Progenitor cell of endocrine pancreas (in vitro differentiated cells): Measurements from ENCODE around the gene C19orf12. TPM values are rescaled to one million over a fixed set of nuclear protein-coding genes. Genes with fewer than 3 reads are reported as not detected.

ENCODE experiments used
- DNase-seq: peaks from one replicate; pipeline ENCODE4 v3.0.0; 2021; ENCODE audit warnings: low spot score; ENCODE audit not compliant: unreplicated experiment
- H3K27ac Mint-ChIP-seq: 2 replicates; pipeline ENCODE4 v1.8.0; 2021; ENCODE audit warnings: mild to moderate bottlenecking, moderate library complexity, mixed read lengths
- H3K27me3 Mint-ChIP-seq: 2 replicates; pipeline ENCODE4 v1.8.0; 2021; ENCODE audit warnings: mixed read lengths
- H3K36me3 Mint-ChIP-seq: 2 replicates; pipeline ENCODE4 v1.8.0; 2022; ENCODE audit warnings: mixed read lengths; ENCODE audit not compliant: insufficient read depth
- H3K4me1 Mint-ChIP-seq: 2 replicates; pipeline ENCODE4 v1.8.0; 2021; ENCODE audit warnings: low read depth, mixed read lengths
- H3K4me3 Mint-ChIP-seq: 2 replicates; pipeline ENCODE4 v1.8.0; 2021; ENCODE audit warnings: low read depth, mild to moderate bottlenecking, moderate library complexity, mixed read lengths
- H3K9me3 Mint-ChIP-seq: 2 replicates; pipeline ENCODE4 v1.8.0; 2021; ENCODE audit warnings: low read depth, mixed read lengths
- total RNA-seq: library from RNA; stranded (reverse); gene quantifications from 2 replicates; pipeline ENCODE4 v1.2.1, GENCODE V29; 2021
- TF ChIP-seq, protein P1 (sequence below): fragments of 200-600 bp; sonication (generic); IDR thresholded peaks from one replicate; pipeline ENCODE4 v1.5.0; 2021; ENCODE audit warnings: antibody characterized with exemption, mild to moderate bottlenecking; ENCODE audit not compliant: unreplicated experiment

Gene C19orf12
- total RNA-seq, 1 donor from 2014 or later, result 37.6 TPM

DNA sequence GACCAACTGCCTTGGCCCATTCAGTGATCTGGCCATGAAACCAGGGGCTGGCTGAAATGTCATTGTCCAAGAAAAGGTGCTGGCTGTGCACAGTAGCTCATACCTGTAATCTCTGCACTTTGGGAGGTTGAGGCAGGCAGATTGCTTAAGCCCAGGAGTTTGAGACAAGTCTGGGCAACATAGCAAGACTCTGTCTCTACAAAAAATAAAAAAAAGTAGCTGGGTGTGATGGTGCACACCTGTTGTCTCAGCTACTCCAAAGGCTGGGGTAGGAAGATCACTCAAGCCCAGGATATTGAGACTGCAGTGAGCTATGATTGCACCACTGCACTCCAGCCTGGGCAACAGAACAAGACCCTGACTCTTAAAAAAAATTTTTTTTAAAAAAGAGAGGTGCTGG is 28.6 kb upstream of the C19orf12 start:
- Mint-ChIP-seq H3K36me3 (no peaks in the 10 kb centered on the region), H3K4me3 (no peak overlapping the region), H3K27ac (no peak overlapping the region), H3K27me3 (peaks cover 14% of the 10 kb centered on the region), H3K4me1 (no peaks in the 10 kb centered on the region), H3K9me3 (no peaks in the 10 kb centered on the region)
- TF ChIP-seq, protein P1, sequence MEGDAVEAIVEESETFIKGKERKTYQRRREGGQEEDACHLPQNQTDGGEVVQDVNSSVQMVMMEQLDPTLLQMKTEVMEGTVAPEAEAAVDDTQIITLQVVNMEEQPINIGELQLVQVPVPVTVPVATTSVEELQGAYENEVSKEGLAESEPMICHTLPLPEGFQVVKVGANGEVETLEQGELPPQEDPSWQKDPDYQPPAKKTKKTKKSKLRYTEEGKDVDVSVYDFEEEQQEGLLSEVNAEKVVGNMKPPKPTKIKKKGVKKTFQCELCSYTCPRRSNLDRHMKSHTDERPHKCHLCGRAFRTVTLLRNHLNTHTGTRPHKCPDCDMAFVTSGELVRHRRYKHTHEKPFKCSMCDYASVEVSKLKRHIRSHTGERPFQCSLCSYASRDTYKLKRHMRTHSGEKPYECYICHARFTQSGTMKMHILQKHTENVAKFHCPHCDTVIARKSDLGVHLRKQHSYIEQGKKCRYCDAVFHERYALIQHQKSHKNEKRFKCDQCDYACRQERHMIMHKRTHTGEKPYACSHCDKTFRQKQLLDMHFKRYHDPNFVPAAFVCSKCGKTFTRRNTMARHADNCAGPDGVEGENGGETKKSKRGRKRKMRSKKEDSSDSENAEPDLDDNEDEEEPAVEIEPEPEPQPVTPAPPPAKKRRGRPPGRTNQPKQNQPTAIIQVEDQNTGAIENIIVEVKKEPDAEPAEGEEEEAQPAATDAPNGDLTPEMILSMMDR, result no peak
- DNase-seq, result no peak

DNA sequence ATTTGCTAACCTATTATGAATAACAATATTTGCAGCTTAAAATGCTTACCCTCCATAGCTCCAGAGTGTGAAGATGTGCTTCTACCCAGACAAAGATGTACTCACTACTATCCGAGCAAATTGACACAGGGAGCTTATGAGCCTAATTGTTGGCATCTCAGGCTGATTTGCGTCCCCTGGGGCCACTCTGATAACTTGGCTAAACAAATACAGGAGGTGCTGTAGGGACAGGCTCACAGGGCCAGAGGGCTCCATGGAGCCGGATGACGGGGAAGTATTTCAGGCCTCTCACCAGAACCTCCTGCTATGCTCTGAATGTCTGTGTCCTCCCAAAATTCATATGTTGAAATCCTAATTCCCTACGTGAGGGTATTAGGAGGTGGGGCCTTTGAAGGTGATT is 26.7 kb upstream of the C19orf12 start:
- TF ChIP-seq, protein P1, result no peak
- Mint-ChIP-seq H3K36me3 (no peaks in the 10 kb centered on the region), H3K4me3 (no peak overlapping the region), H3K27me3 (peaks cover 19% of the 10 kb centered on the region), H3K4me1 (no peaks in the 10 kb centered on the region), H3K27ac (no peak overlapping the region), H3K9me3 (no peaks in the 10 kb centered on the region)
- DNase-seq, result no peak

DNA sequence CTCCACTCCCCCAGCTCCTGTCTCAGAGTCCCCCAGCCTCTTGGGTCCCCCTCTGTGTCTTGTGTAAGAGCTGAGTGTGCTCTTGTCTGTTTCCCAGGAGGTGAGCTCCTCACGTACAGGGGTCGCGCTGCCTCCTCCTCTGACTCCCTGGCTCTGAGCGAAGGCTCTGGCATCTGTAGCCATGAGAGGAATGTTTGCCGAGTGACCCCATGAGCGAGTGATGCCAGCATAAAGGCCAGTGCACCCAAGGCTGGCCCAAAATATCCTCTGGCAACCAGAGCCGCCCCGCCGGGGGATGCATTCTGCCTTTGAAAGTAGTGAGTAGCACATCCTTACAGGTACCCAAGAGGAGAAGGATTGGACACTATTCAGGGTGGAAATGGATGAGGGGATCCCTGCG is 26.2 kb upstream of the C19orf12 start:
- TF ChIP-seq, protein P1, result no peak
- H3K27me3 Mint-ChIP-seq, result peaks cover 23% of the 10 kb centered on the region
- H3K9me3 Mint-ChIP-seq, result no peaks in the 10 kb centered on the region
- H3K36me3 Mint-ChIP-seq, result no peaks in the 10 kb centered on the region
- no peak overlapping the region for H3K4me3 Mint-ChIP-seq
- H3K4me1 Mint-ChIP-seq, result no peaks in the 10 kb centered on the region
- no peak overlapping the region for H3K27ac Mint-ChIP-seq
- no peak for DNase-seq

DNA sequence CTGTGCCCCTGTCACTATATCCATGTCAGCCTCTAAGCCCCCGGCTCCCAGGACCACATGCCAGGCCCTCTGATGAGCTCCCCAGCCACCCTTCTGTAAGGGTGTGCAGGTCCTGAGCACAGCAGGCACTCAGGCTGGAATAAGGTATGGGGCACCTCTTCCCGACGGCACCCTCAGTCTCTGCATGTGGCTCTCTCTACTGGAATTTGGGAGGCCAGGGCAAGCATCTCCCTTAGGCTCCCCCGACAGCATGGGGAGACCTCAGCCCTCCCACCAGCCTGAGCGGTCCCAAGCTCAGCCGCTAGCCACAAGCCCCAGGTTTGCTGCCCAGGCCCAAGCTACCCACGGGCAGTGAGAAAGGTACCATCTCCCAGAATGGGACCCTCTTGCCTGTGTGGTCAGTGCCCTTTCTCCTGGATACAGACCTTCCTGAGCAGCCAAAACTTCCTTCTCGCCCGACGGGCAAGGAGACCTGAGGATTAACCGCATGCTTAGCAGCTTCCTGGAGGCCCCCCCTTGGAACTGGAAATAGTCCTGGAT is 22.5 kb upstream of the C19orf12 start:
- DNase-seq, result no peak
- Mint-ChIP-seq H3K27me3 (peaks cover 41% of the 10 kb centered on the region), H3K27ac (no peak overlapping the region), H3K36me3 (no peaks in the 10 kb centered on the region), H3K9me3 (no peaks in the 10 kb centered on the region), H3K4me3 (no peak overlapping the region), H3K4me1 (no peaks in the 10 kb centered on the region)
- TF ChIP-seq, protein P1, result no peak

DNA sequence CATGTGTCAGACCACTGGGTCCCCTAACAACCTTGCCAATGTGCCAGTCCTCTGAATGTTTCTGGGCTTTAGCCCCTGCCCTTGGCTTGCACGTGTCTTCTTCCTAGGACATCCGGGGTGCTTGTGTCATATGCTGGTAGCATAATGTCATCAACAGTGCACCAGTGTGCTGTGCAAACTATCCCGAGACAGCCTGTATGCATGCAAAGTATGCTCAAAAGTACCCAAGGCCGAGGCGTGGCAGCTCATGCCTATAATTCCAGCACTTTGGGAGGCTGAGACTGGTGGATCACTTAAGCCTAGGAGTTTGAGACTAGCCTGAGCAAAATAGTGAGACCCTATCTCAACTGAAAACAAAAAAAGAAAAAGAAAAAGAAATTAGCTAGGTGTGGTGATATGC is 20.8 kb upstream of the C19orf12 start:
- no peak for DNase-seq
- Mint-ChIP-seq H3K9me3 (no peaks in the 10 kb centered on the region), H3K4me3 (no peak overlapping the region), H3K36me3 (no peaks in the 10 kb centered on the region), H3K4me1 (no peaks in the 10 kb centered on the region), H3K27ac (no peak overlapping the region), H3K27me3 (peaks cover 41% of the 10 kb centered on the region)
- TF ChIP-seq, protein P1, result no peak
